HG03280 (cell line): Measurements from ENCODE around the gene TSC22D1.
"Not testable (repeated sequence)": the region's sequence is repeated elsewhere in the genome, so short reads cannot be mapped to it uniquely, and the experiment has no call there.

Source experiments
- ATAC-seq: cut with Tn5 transposase; IDR thresholded peaks from one replicate; pipeline ENCODE4 v1.9.1; 2021; ENCODE audit warnings: mild to moderate bottlenecking, moderate library complexity; ENCODE audit not compliant: unreplicated experiment

Gene TSC22D1

GRCh38 chr13:44575741-44576350 lies at the start of gene TSC22D1:
Gene TSC22D1, minus strand, starts transcription at chr13:44576330. Its CDS starts 256 bp downstream, at chr13:44576074.
- ATAC-seq: no peak

- no peak for ATAC-seq
These were observed 46.6 kb upstream of the TSC22D1 start for GRCh38 chr13:44622708-44623107.

GRCh38 chr13:44622261-44622660 lies 46.1 kb upstream of the TSC22D1 start:
- ATAC-seq: no peak

- ATAC-seq: no peak
These were observed 43.9 kb upstream of the TSC22D1 start for GRCh38 chr13:44620057-44620456.

GRCh38 chr13:44619651-44620050 lies 43.5 kb upstream of the TSC22D1 start:
- no peak for ATAC-seq

- ATAC-seq: no peak
These were observed 42.2 kb upstream of the TSC22D1 start for GRCh38 chr13:44618326-44618725.

GRCh38 chr13:44617648-44618047 lies 41.5 kb upstream of the TSC22D1 start:
- ATAC-seq: no peak

GRCh38 chr13:44609137-44609536 lies 33.0 kb upstream of the TSC22D1 start:
- ATAC-seq: no peak

GRCh38 chr13:44605721-44606120 lies 29.6 kb upstream of the TSC22D1 start:
- ATAC-seq: no peak

- ATAC-seq: no peak
These were observed 29.1 kb upstream of the TSC22D1 start for GRCh38 chr13:44605275-44605674.

- ATAC-seq: no peak
These were observed 25.5 kb upstream of the TSC22D1 start for GRCh38 chr13:44601586-44601985.

GRCh38 chr13:44593861-44594592 lies 17.9 kb upstream of the TSC22D1 start:
- not testable (repeated sequence) for ATAC-seq

- no peak for ATAC-seq
These were observed 16.2 kb upstream of the TSC22D1 start for GRCh38 chr13:44592216-44592847.

GRCh38 chr13:44591316-44591715 lies 15.2 kb upstream of the TSC22D1 start:
- ATAC-seq: no peak

GRCh38 chr13:44583137-44583536 lies 7.0 kb upstream of the TSC22D1 start:
- no peak for ATAC-seq

- ATAC-seq: no peak
These were observed 1.9 kb upstream of the TSC22D1 start for GRCh38 chr13:44578067-44578400.

GRCh38 chr13:44577236-44578066 lies 1.3 kb upstream of the TSC22D1 start:
- ATAC-seq: peak; percentile 64

- peak; percentile 32 for ATAC-seq
These were observed 463 bp upstream of the TSC22D1 start for GRCh38 chr13:44576351-44577235.

- ATAC-seq: no peak
These were observed 1.1 kb downstream of the TSC22D1 start for GRCh38 chr13:44575035-44575434.

GRCh38 chr13:44574466-44574855 lies 1.7 kb downstream of the TSC22D1 start:
- ATAC-seq: no peak
